ENCODE results near the gene C9orf72.
"Not testable (repeated sequence)": the region's sequence is repeated elsewhere in the genome, so short reads cannot be mapped to it uniquely, and the experiment has no call there.

Gene C9orf72

GRCh38 chr9:27518809-27519208 is 54.5 kb downstream of the C9orf72 start:
- DNase-seq (ENCODE audit: low read depth in 2 of 2): no peak

- DNase-seq (ENCODE audit: low read depth in 2 of 2): no peak
Observed at GRCh38 chr9:27518006-27518405, 55.3 kb downstream of the C9orf72 start.

GRCh38 chr9:27514551-27514950 is 58.7 kb downstream of the C9orf72 start:
- DNase-seq (ENCODE audit: low read depth in 2 of 2): no peak

- no peak for DNase-seq (ENCODE audit: low read depth in 2 of 2)
Observed at GRCh38 chr9:27511771-27512170, 61.5 kb downstream of the C9orf72 start.

GRCh38 chr9:27510780-27511179 is 62.5 kb downstream of the C9orf72 start:
- no peak for DNase-seq (ENCODE audit: low read depth in 2 of 2)

- DNase-seq (ENCODE audit: low read depth in 2 of 2): no peak
Observed at GRCh38 chr9:27506981-27507380, 66.3 kb downstream of the C9orf72 start.

- no peak for DNase-seq (ENCODE audit: low read depth in 2 of 2)
Observed at GRCh38 chr9:27505744-27506161, 67.5 kb downstream of the C9orf72 start.

GRCh38 chr9:27504259-27504658 is 69.0 kb downstream of the C9orf72 start:
- DNase-seq (ENCODE audit: low read depth in 2 of 2): no peak

- DNase-seq (ENCODE audit: low read depth in 2 of 2): no peak
Observed at GRCh38 chr9:27503623-27504022, 69.7 kb downstream of the C9orf72 start.

GRCh38 chr9:27500902-27501301 is 72.4 kb downstream of the C9orf72 start:
- not testable (repeated sequence) for DNase-seq (ENCODE audit: low read depth in 2 of 2)

- DNase-seq (ENCODE audit: low read depth in 2 of 2): no peak
Observed at GRCh38 chr9:27499451-27499850, 73.8 kb downstream of the C9orf72 start.

- DNase-seq (ENCODE audit: low read depth in 2 of 2): no peak
Observed at GRCh38 chr9:27497883-27498417, 75.3 kb downstream of the C9orf72 start.
